ENCODE results near the gene EXOC4.

Gene EXOC4

GRCh38 chr7:133781486-133782090 lies 528.7 kb downstream of the EXOC4 start:
- Histone ChIP-seq H3K36me3 (ENCODE audit: control insufficient read depth in 2 of 2, insufficient read depth in 2 of 2, low read length in 2 of 2) (no peaks in the 10 kb centered on the region), H3K4me3 (ENCODE audit: low read length in 2 of 2) (no peak overlapping the region), H3K27ac (ENCODE audit: low read depth in 2 of 2, low read length in 2 of 2) (no peak overlapping the region), H3K27me3 (ENCODE audit: control insufficient read depth in 2 of 2, insufficient read depth in 2 of 2, low read length in 2 of 2) (no peaks in the 10 kb centered on the region), H3K9ac (ENCODE audit: low read depth in 1 of 2, low read length in 2 of 2) (no peak overlapping the region), H3K9me3 (ENCODE audit: control insufficient read depth in 2 of 2, low read length in 2 of 2) (no peaks in the 10 kb centered on the region), H3K4me1 (ENCODE audit: control insufficient read depth in 2 of 2, insufficient read depth in 2 of 2, low read length in 2 of 2) (no peaks in the 10 kb centered on the region)

DNA sequence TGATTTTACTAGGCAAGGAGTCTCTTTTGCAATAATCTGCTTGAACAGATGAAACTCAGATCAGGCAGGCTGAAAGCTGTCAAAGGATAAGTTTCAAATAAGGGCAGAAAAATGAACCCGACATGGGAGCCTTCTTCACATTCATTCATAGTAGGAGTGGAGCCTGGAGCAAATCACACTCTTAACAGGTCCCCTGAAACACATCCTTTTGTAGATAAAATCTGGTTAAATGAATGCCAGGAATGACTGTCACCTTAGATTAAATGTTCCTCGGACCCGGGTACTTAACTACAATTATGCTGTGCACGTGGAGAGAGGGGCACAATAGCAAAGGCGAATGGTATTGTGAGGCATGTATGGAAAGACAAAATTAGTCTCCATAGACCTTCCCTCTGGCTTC lies 529.6 kb downstream of the EXOC4 start:
- no peaks in the 10 kb centered on the region for H3K36me3 ChIP-seq (ENCODE audit: control insufficient read depth in 2 of 2, insufficient read depth in 2 of 2, low read length in 2 of 2)
- H3K27me3 ChIP-seq (ENCODE audit: control insufficient read depth in 2 of 2, insufficient read depth in 2 of 2, low read length in 2 of 2): no peaks in the 10 kb centered on the region
- no peaks in the 10 kb centered on the region for H3K9me3 ChIP-seq (ENCODE audit: control insufficient read depth in 2 of 2, low read length in 2 of 2)
- H3K4me1 ChIP-seq (ENCODE audit: control insufficient read depth in 2 of 2, insufficient read depth in 2 of 2, low read length in 2 of 2): no peaks in the 10 kb centered on the region
- H3K27ac ChIP-seq (ENCODE audit: low read depth in 2 of 2, low read length in 2 of 2): no peak overlapping the region
- H3K9ac ChIP-seq (ENCODE audit: low read depth in 1 of 2, low read length in 2 of 2): no peak overlapping the region
- H3K4me3 ChIP-seq (ENCODE audit: low read length in 2 of 2): no peak overlapping the region

DNA sequence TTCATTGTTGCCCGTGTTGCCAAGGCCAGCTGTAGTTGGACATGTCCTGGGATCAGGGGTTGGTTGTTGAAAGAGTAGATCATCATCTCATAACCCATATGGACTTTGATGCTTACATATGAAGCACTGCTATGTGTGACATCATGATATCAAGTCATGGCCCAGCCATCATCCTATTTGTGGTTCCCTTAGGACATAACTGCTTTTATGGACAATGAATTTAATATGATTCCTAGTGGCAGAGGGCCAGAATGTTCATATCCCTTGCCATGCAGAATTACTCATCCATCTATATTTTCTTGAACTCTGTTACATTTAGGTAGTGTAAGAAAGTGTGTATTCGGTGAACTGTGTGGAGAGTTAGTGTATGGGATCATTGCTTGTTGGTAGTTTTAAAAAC lies 530.4 kb downstream of the EXOC4 start:
- Histone ChIP-seq H3K9me3 (ENCODE audit: control insufficient read depth in 2 of 2, low read length in 2 of 2) (no peaks in the 10 kb centered on the region), H3K9ac (ENCODE audit: low read depth in 1 of 2, low read length in 2 of 2) (no peak overlapping the region), H3K27me3 (ENCODE audit: control insufficient read depth in 2 of 2, insufficient read depth in 2 of 2, low read length in 2 of 2) (no peaks in the 10 kb centered on the region), H3K36me3 (ENCODE audit: control insufficient read depth in 2 of 2, insufficient read depth in 2 of 2, low read length in 2 of 2) (no peaks in the 10 kb centered on the region), H3K4me3 (ENCODE audit: low read length in 2 of 2) (no peak overlapping the region), H3K4me1 (ENCODE audit: control insufficient read depth in 2 of 2, insufficient read depth in 2 of 2, low read length in 2 of 2) (no peaks in the 10 kb centered on the region), H3K27ac (ENCODE audit: low read depth in 2 of 2, low read length in 2 of 2) (no peak overlapping the region)

DNA sequence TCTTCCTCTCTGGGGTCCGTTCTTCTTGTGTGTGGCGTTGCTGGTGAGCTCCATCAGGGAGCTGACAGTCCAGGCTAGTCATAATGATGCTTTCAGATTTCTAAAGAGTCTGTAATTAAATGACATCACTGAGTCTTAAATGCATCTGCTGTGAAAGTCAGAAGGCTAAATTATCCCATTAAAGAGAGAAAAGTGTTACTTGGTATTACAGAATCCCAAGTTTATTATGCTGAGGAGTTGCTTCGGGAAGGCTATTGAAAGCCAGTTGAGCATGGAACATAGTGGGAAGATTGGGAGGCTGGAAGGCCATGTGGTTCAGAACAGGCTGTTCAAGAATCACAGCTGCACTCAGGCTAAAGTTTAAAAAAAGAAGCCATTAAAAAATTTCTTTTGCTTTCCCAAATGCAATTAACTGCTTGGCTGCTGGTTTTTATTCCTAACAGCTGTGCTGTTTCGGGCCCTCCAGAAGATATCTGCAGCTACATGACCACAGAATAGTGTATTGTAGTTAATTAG lies 531.7 kb downstream of the EXOC4 start:
- Histone ChIP-seq H3K4me3 (ENCODE audit: low read length in 2 of 2) (no peak overlapping the region), H3K27ac (ENCODE audit: low read depth in 2 of 2, low read length in 2 of 2) (peak overlapping the region in 1 of 2 donors; percentile 17), H3K9ac (ENCODE audit: low read depth in 1 of 2, low read length in 2 of 2) (no peak overlapping the region), H3K27me3 (ENCODE audit: control insufficient read depth in 2 of 2, insufficient read depth in 2 of 2, low read length in 2 of 2) (no peaks in the 10 kb centered on the region), H3K9me3 (ENCODE audit: control insufficient read depth in 2 of 2, low read length in 2 of 2) (no peaks in the 10 kb centered on the region), H3K36me3 (ENCODE audit: control insufficient read depth in 2 of 2, insufficient read depth in 2 of 2, low read length in 2 of 2) (no peaks in the 10 kb centered on the region), H3K4me1 (ENCODE audit: control insufficient read depth in 2 of 2, insufficient read depth in 2 of 2, low read length in 2 of 2) (no peaks in the 10 kb centered on the region)

- Histone ChIP-seq H3K36me3 (ENCODE audit: control insufficient read depth in 2 of 2, insufficient read depth in 2 of 2, low read length in 2 of 2) (no peaks in the 10 kb centered on the region), H3K4me3 (ENCODE audit: low read length in 2 of 2) (no peak overlapping the region), H3K9me3 (ENCODE audit: control insufficient read depth in 2 of 2, low read length in 2 of 2) (no peaks in the 10 kb centered on the region), H3K4me1 (ENCODE audit: control insufficient read depth in 2 of 2, insufficient read depth in 2 of 2, low read length in 2 of 2) (no peaks in the 10 kb centered on the region), H3K27ac (ENCODE audit: low read depth in 2 of 2, low read length in 2 of 2) (no peak overlapping the region), H3K27me3 (ENCODE audit: control insufficient read depth in 2 of 2, insufficient read depth in 2 of 2, low read length in 2 of 2) (no peaks in the 10 kb centered on the region), H3K9ac (ENCODE audit: low read depth in 1 of 2, low read length in 2 of 2) (no peak overlapping the region)
Measured at GRCh38 chr7:133786401-133786937, 533.6 kb downstream of the EXOC4 start.

DNA sequence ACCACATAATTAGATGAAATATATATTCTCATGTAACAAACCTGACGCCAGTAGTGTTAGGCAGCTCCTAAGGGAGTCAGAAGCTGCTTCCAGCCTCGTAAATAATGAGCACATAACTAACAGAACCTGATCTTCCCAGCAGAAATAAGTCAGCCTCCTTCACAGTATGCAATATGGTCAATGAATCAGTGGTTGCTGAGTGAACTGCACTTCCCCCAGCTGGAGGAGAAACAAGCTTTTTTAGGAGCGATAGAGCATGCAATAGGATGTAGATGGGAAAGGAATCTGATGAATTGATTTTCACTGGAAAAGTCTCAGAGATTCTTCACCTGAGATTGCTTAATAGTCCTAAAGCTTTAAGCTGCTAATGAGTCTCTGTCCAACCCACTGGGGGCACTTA lies 537.1 kb downstream of the EXOC4 start:
- Histone ChIP-seq H3K9me3 (ENCODE audit: control insufficient read depth in 2 of 2, low read length in 2 of 2) (no peaks in the 10 kb centered on the region), H3K4me3 (ENCODE audit: low read length in 2 of 2) (no peak overlapping the region), H3K9ac (ENCODE audit: low read depth in 1 of 2, low read length in 2 of 2) (no peak overlapping the region), H3K36me3 (ENCODE audit: control insufficient read depth in 2 of 2, insufficient read depth in 2 of 2, low read length in 2 of 2) (no peaks in the 10 kb centered on the region), H3K27me3 (ENCODE audit: control insufficient read depth in 2 of 2, insufficient read depth in 2 of 2, low read length in 2 of 2) (no peaks in the 10 kb centered on the region), H3K4me1 (ENCODE audit: control insufficient read depth in 2 of 2, insufficient read depth in 2 of 2, low read length in 2 of 2) (no peaks in the 10 kb centered on the region), H3K27ac (ENCODE audit: low read depth in 2 of 2, low read length in 2 of 2) (no peak overlapping the region)

DNA sequence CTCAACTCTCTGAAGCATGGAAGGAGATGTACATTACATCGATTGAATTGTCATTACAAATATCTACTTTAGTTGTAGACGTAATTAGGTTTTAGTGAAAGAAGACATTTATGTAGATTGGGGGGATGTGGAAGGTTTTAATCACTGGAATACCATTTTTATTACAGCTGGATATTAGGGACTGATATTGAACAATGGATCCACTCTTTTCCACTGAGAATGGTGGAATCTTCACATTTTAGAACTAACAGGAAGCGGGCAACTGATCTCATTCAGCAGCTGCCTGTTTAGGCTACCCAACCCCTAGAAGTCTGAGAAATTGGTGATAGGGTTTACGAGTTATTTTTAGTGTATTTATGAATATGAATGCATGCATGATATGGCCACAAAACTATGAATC lies 538.0 kb downstream of the EXOC4 start:
- H3K4me3 ChIP-seq (ENCODE audit: low read length in 2 of 2): no peak overlapping the region
- H3K9ac ChIP-seq (ENCODE audit: low read depth in 1 of 2, low read length in 2 of 2): no peak overlapping the region
- no peak overlapping the region for H3K27ac ChIP-seq (ENCODE audit: low read depth in 2 of 2, low read length in 2 of 2)
- no peaks in the 10 kb centered on the region for H3K27me3 ChIP-seq (ENCODE audit: control insufficient read depth in 2 of 2, insufficient read depth in 2 of 2, low read length in 2 of 2)
- no peaks in the 10 kb centered on the region for H3K9me3 ChIP-seq (ENCODE audit: control insufficient read depth in 2 of 2, low read length in 2 of 2)
- H3K36me3 ChIP-seq (ENCODE audit: control insufficient read depth in 2 of 2, insufficient read depth in 2 of 2, low read length in 2 of 2): no peaks in the 10 kb centered on the region
- H3K4me1 ChIP-seq (ENCODE audit: control insufficient read depth in 2 of 2, insufficient read depth in 2 of 2, low read length in 2 of 2): no peaks in the 10 kb centered on the region

GRCh38 chr7:133794479-133794878 lies 541.6 kb downstream of the EXOC4 start:
- Histone ChIP-seq H3K9me3 (ENCODE audit: control insufficient read depth in 2 of 2, low read length in 2 of 2) (no peaks in the 10 kb centered on the region), H3K9ac (ENCODE audit: low read depth in 1 of 2, low read length in 2 of 2) (no peak overlapping the region), H3K4me1 (ENCODE audit: control insufficient read depth in 2 of 2, insufficient read depth in 2 of 2, low read length in 2 of 2) (no peaks in the 10 kb centered on the region), H3K27me3 (ENCODE audit: control insufficient read depth in 2 of 2, insufficient read depth in 2 of 2, low read length in 2 of 2) (no peaks in the 10 kb centered on the region), H3K27ac (ENCODE audit: low read depth in 2 of 2, low read length in 2 of 2) (no peak overlapping the region), H3K4me3 (ENCODE audit: low read length in 2 of 2) (no peak overlapping the region), H3K36me3 (ENCODE audit: control insufficient read depth in 2 of 2, insufficient read depth in 2 of 2, low read length in 2 of 2) (no peaks in the 10 kb centered on the region)

- no peak overlapping the region for H3K27ac ChIP-seq (ENCODE audit: low read depth in 2 of 2, low read length in 2 of 2)
- no peaks in the 10 kb centered on the region for H3K9me3 ChIP-seq (ENCODE audit: control insufficient read depth in 2 of 2, low read length in 2 of 2)
- no peaks in the 10 kb centered on the region for H3K27me3 ChIP-seq (ENCODE audit: control insufficient read depth in 2 of 2, insufficient read depth in 2 of 2, low read length in 2 of 2)
Measured at GRCh38 chr7:133795068-133795665, 542.3 kb downstream of the EXOC4 start.

GRCh38 chr7:133796782-133797745 lies 544.2 kb downstream of the EXOC4 start:
- Histone ChIP-seq H3K27me3 (ENCODE audit: control insufficient read depth in 2 of 2, insufficient read depth in 2 of 2, low read length in 2 of 2) (no peaks in the 10 kb centered on the region), H3K9ac (ENCODE audit: low read depth in 1 of 2, low read length in 2 of 2) (no peak overlapping the region), H3K36me3 (ENCODE audit: control insufficient read depth in 2 of 2, insufficient read depth in 2 of 2, low read length in 2 of 2) (no peaks in the 10 kb centered on the region), H3K27ac (ENCODE audit: low read depth in 2 of 2, low read length in 2 of 2) (no peak overlapping the region), H3K4me3 (ENCODE audit: low read length in 2 of 2) (no peak overlapping the region), H3K9me3 (ENCODE audit: control insufficient read depth in 2 of 2, low read length in 2 of 2) (no peaks in the 10 kb centered on the region), H3K4me1 (ENCODE audit: control insufficient read depth in 2 of 2, insufficient read depth in 2 of 2, low read length in 2 of 2) (no peaks in the 10 kb centered on the region)

More at GRCh38 chr7:133795068-133795665, 542.3 kb downstream of the EXOC4 start:
- H3K4me3 ChIP-seq (ENCODE audit: low read length in 2 of 2): no peak overlapping the region
- H3K4me1 ChIP-seq (ENCODE audit: control insufficient read depth in 2 of 2, insufficient read depth in 2 of 2, low read length in 2 of 2): no peaks in the 10 kb centered on the region
- H3K36me3 ChIP-seq (ENCODE audit: control insufficient read depth in 2 of 2, insufficient read depth in 2 of 2, low read length in 2 of 2): no peaks in the 10 kb centered on the region
- no peak overlapping the region for H3K9ac ChIP-seq (ENCODE audit: low read depth in 1 of 2, low read length in 2 of 2)
